GM18868 (cell line): ENCODE data around the gene ASRGL1.

ENCODE experiments used
- ATAC-seq: cut with Tn5 transposase; IDR thresholded peaks from one replicate; pipeline ENCODE4 v1.9.1; 2021; ENCODE audit warnings: mild to moderate bottlenecking, moderate library complexity; ENCODE audit not compliant: unreplicated experiment

The ASRGL1 gene

DNA sequence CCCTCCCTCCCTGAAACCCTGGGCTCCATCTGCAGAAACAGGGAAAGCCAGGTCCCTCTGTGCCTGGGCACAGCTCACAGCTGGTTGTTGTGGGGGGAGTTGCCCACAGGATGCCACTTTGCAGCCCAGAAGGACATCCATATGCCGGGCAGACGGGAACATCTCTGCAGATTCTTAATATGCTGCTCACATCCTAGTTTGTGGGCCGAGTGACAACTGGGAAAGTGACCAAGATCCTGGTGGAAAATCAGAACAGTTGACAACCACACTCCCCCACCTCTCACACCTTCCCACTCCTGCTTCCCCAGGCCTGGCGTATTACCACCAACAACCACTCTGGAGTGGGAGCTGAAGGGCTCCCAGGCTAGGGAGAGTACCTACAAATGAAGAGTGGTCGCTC is 74.3 kb downstream of the ASRGL1 start:
- ATAC-seq, result no peak

DNA sequence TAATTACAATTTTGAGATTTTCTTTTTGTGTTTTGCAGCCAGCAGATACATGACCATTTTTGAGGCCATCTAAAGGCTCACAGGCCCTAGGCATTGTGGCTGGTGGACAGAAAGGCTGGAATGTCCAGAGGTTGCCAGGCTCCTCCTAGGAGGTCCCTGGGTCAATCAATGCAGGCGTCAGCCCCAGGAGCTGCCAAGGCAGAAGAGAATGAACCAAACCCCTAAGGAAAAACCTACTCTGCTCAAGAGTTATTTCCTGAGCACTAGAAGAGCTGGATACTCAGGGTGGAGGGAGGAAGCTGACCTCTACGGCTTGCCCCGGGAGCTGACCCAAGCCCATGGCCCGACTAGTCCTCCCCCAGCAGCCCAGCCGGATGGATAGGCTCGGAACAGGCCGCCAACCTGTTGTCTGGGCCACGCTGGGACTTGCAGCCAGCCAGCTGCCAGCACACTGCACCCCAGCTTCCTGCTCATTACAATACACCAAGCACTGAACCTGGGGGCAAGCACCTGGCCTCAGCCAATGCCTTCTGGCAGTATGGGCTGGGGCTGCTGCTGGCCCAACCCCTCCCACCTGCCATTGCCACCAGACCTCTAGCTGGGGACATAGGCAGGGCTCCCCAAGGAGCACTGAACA is 75.9 kb downstream of the ASRGL1 start:
- ATAC-seq, result no peak

DNA sequence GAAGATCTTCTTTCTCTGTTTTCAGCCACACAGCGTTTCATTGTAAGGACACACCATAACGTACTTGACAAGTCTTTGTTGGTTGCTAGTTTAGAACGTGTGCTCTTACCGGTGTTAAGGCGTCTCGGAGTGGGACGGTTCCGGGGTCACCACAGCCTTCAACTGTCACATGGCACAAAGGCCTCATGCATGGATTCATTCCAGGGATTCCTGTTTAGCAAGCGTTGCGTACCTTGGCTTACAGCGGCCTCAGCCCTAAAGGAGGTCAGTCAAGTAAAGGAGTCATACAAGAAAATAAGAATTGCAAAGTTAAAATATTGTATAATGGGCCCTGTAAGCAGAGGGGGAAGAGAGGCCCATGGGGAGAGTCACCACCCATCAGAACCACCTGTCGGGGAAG is 79.3 kb downstream of the ASRGL1 start:
- no peak for ATAC-seq

DNA sequence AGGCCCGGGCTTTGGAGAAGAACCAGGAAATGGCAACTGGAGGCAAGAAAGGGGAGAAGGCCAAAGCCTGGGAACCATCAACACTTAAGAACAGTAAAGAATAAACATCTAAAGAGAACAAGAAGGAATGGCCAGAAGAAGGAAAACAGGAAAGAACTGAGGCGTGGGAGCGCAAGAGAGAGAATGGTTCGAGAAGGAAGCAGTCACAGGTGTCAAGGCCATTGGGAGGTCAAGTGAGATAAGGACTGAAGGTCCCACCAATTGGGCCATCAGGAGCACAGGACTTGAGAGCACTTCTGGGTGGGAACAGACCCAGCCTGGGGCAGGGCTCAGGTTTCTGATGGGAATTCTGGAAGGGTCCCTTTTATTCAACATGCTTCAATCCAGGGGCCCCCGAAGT is 80.9 kb downstream of the ASRGL1 start:
- ATAC-seq, result no peak

DNA sequence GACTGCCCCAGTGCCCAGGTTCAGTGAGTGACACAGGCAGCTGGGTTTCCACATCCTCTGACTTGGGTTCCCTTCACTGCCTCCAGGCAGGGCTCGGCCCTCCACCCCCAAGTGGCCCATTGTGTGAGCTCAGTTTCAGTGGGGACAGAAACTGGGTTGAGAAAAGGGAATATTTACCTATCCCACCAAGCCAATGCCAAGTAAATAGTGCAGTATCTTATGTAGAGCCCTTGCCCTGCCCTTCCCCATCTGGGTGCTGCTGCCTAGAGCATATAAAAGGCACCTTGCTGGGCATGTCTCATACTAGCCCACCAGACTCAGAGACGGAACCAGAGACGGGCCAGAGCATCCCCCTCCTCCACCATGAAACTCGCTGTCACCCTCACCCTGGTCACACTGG is 81.5 kb downstream of the ASRGL1 start, which contains the start of gene SCGB1A1:
Gene SCGB1A1 (plus strand): TSS at position 301 of the 400 bp plus-strand sequence. CDS start 63 bp downstream, at position 364.
- no peak for ATAC-seq

DNA sequence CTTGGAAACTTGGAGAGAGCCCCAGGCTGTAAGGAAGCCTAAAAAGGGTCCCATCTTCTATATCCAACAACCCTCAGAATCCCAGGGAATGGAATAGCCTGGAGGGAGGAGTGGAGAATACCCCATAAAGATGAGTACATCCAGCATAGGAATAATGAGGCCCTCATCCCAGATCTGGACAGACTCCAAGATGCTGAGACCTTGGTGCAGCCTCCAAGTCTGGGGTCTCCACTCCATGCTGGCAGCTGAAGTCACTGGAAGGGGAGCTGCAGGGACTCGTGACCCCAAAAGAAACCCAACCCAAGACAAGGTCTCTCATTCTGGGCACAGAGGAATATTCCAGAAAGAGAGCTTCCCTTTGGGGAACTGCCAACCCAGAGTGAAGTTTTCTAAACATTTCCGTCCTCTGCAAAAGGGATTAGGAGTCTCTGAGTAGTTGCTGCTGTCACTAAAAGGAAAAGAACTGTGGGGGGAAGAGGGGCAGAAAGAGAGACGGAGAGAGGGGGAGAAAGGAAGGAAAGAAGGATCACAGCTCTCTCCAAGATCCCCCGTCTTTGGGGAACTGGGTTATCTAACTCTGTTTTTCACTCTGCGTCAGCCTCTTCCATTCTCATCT is 82.2 kb downstream of the ASRGL1 start:
- ATAC-seq, result no peak

DNA sequence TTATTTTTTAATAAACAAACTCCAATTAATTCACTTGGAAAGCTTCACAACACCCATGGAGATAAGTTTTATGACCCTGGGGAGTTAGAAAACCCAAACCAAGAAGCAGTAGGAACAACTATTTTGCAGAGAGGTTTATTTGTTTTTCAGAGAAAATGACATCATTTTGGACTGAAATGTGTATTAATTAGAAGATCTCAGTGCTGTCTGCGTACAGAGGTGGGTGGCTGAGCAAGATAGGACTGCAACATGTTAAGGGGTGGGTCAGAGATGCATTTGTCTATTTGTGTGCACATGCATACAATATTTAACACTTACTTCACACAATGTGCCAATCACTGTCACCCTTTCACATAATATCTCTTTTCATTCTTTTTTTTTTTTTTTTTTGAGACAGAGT is 82.7 kb downstream of the ASRGL1 start:
- no peak for ATAC-seq

DNA sequence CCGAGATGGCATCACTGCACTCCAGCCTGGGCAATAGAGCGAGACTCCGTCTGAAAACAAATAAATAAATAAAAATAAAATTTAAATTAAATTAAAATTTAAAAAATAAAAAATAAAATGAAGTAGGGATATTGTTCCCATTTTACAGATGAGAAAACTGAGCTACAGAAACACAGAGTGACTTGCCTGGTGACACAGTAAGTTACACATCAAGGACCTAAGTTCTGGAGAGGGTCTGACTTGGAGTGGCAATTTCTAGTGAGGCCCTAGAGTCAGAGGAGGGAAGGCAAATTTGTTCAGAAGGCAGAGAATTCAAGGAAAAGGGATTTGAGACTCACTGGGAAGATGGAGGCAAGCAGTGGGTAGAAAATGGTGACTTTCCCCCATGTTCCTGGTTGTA is 83.6 kb downstream of the ASRGL1 start:
- no peak for ATAC-seq

DNA sequence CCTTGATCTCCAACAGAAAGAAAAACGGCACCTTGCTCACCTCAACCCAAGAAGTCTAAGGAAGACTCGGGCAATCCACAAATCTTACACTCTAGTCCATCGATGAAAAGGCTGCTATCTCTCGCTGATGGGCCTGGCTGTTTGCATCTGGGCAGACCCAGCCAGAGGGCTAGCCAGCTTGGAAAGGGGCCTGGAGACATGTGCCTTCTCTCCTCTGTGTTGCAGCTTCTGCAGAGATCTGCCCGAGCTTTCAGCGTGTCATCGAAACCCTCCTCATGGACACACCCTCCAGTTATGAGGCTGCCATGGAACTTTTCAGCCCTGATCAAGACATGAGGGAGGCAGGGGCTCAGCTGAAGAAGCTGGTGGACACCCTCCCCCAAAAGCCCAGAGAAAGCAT is 84.7 kb downstream of the ASRGL1 start:
- no peak for ATAC-seq

DNA sequence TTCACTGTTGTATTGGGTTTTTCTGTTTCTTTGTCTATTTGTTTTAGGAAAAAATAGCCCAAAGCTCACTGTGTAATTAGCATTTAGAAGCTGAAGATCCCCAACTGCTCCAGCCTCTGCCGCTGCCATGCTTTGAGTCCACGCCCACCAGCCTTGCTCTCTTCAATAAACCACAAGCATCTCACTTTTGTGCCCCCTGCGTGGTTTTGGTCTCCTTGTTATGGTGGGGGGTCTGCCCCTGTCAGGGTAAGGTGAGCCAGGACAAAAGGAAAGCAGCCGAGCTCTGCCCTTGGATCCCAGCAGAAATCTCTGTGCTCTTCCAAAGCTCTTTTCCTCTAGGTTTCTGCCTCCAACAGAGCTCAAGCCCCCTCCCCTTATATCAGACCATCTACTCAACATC is 85.8 kb downstream of the ASRGL1 start:
- ATAC-seq, result no peak

DNA sequence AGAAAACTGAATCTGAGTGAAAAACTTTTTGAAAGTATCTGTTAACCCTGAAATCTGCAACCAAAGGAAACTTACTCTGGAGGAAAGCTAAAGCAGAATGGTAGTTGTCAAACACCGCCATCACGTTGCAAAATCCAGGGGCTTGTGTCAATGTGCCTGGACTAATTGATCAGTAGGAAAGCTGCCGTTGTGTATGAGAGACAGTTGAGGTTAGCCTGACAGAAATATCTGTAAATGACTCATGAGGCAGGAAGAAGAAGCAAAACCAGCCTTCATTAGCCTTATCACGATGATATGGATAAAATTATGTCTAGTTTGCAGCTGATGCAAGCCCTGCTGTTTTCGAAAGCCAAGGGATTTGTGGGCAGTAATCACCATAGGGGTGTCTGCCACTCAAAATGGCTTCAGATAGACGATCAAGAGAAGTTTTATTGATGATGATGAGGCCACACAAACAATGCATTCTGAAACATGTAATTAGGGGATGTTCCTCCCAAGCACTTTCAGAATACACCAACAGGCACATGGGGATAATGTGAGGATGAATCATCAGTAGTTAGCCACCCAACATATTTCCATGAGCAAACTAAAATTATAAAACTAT is 90.5 kb downstream of the ASRGL1 start:
- ATAC-seq, result no peak

DNA sequence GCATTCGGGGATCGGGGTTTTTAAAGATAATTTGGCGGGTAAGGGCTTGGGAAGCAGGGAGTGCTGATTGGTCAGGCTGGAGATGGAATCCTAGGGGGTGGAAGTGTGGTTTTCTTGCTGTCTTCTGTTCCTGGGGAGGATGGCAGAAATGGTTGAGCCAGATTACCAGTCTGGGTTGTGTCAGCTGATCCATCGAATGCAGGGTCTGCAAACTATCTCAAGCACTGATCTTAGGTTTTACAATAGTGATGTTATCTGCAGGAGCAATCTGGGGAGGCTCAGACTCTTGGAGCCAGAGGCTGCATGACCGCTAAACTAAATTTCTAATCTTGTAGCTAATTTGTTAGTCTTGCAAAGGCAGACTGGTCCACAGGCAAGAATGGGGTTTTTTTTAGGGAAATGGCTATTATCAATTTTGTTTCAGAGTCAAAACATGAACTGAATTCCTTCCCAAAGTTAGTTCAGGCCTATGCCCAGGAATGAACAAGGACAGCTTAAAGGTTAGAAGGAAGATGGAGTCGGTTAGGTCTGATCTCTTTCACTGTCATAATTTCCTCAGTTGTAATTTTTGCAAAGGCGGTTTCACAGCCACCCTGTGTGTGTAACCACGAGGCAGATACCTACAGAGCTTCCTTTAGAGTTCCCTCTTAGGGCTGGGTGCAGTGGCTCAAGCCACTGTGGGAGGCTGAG is 91.8 kb downstream of the ASRGL1 start:
- ATAC-seq, result no peak

DNA sequence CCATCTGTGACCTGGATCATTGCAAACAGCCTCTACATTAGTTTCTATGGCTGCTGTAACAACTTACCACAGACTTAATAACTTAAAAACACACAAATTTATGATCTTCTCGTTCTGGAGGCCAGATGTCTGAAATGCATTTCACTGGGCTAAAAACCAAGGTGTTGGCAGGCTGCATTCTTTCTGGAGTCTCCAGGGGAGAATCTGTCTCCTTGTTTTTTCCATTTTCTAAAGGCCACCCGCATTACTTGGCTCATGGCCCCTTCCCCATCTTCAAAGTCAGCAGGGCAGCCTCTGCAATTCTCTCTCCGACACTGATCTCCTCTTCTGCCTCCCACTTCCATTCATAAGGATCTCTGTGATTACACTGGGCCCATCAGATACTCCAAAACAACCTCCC is 93.2 kb downstream of the ASRGL1 start:
- no peak for ATAC-seq

DNA sequence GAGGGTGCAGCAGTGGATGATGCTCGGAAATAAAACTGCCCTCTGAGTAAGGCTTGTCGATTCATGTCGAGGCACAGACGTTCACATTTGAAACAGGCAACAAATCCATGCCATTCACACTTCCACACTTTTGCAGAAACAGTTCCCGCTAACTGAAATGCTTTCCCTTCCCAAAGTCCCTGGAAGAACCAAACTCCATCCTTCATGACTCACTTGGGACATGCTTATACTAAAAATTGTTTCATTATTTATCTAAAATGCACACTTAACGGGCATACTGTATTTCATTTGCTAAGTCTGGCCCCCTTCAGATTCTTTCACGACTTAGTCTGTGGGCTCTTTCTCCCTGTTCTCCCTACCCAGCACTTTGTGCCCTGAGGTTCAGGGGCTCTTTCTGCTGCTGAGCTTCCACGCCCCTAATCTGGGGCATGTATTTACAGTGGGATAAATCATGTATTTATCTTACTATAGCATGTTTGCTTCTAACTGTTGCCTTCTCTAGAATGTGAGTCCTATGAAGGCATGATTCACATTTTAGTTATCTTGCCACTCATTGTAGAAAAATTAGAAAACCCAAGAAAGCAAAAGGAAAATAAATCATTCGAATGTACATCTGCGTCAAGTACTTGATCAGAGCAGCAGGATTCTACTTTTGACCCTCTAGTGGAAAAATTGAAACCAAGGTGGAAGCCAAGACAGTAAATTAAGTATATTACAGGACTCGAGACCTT is 94.1 kb downstream of the ASRGL1 start:
- ATAC-seq, result no peak

DNA sequence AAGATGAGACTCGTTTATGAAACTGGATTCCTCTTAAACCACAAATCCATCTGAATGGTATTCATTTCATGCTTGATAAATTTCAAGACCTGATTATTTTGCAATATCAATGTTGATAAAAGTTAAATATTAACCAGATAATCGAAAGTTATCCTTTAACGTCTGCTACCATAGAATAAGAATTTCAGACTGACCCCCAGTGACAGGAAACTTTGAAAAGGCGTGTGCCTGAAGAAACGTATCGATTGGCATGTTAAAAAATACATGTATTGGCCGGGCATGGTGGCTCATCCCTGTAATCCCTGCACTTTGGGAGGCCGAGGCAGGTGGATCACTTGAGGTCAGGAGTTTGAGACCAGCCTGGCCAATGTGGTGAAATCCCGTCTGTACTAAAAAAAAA is 95.4 kb downstream of the ASRGL1 start:
- ATAC-seq, result no peak

DNA sequence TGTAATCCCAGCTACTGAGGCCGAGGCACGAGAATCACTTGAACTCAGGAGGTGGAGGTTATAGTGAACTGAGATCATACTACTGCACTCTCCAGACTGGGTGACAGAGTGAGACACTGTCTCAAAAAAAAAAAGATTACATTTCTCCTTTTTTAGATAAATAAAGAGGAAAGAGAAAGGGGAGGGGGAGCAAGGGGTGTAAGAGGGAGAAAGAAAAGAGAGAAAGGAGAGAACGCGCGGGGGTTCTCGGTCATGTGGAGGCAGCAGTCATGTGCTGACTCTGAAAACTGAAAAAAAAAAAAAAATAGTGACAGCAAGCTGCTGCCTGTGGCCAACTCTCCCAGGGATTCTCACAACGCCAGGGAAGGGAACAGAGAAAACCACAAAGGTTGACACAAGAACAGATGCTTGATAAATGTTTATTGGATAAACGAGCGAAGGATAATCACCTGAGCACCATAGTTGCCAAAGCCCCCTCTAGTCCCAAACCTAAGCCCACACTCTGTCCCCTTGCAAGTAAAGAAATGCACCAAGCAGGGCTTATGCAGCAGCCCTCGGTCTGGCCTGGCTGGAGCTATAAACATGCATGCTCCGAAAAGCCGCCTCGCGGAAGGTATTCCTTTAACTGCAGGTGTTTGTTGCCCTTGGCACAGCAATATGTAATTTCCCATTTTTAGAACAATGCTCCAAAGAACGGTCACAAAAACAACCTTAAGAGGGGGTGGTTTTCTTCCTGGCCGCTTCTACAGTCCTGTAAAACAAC is 96.1 kb downstream of the ASRGL1 start:
- no peak for ATAC-seq

DNA sequence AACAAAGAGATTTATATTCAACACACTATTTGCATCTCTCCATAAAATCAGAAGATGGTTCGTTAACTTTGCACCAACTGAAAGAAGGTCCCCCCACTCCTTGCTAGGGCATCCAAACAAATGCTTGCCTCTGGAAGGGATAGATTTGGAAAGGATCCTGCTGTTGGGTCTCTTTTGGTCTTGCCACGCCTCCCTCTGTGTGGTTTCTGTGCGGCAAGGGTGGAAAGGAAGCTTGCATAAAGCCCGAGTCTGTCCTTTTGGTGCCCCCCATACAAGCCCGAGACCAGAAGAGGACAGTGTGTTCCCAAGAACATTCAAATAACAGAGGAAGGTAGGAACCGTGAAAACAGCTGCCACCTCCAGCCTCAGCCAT is 96.6 kb downstream of the ASRGL1 start:
- no peak for ATAC-seq

DNA sequence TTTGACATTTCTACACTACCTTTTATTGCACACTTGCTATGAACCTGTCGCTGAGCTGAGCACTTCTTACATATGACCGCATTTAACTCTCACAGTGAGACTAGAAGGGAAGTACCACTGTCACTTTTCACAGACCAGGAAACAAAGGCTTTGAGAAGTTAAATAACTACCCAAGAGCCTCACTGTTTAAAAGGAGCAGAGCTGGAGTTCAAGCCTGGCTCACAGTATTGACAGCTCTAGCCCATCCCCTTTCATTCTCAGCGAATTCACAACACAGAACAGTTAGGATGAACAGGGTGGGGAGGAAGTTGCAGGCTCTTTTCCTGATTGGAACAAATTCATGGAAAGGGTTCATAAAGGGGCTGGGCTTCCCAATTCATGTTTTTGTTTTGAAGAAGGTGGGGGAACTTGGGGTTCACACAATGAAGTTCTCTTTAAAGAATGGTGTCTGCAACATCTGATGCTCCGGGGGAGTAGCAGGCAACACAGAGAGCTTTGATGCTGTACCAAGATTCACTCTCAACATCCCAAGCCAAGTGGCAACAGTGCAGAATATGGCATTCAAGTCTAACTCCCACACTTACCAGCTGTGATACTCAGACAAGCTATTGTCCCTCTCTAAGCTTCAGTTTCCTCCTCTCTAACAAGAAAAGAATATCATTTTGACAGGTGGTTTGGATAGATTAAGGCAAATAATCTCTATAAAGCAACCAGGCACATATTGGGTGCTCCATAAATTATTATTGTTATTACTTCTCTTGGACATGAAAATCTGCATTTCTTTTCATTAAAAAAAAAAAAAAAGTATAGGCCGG is 98.8 kb downstream of the ASRGL1 start:
- ATAC-seq, result no peak

DNA sequence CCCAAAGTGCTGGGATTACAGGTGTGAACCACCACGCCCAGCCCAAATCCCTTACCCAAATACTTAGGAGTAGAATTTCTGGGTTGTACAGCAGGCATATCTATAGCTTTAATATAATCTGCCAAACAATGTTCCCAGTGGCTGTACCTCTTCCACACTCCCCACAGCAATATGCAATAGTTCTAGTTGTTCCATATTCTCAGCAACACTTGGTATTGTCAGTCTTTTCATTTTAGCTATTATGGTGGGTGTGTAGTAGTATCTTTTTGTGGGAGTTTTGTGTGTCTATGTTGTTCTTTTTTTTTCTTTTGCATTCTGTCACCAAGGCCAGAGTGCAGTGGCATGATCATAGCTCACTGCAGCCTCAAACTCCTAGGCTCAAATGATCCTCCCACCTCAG is 100.4 kb downstream of the ASRGL1 start:
- no peak for ATAC-seq

DNA sequence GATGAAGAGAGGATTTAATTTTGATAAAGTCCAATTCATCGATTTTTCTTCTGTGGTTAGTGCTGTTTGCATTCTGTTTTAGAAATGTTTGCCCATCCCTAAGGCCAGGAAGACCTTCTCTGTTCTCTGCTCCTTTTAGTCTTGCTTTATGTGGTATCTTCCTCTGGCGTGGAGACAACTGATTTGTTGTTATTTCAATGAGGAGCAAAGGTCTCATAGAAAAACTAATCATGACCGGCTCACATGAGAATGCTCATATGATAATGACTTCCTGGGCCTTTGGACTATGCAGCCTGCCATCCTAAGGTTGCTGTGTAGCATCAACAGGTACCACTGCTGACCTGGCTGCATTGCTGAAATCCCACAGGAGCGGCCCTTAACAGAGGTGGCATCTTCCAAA is 101.4 kb downstream of the ASRGL1 start:
- ATAC-seq, result no peak
